ENCODE results near the gene SGO2.

The SGO2 gene

DNA sequence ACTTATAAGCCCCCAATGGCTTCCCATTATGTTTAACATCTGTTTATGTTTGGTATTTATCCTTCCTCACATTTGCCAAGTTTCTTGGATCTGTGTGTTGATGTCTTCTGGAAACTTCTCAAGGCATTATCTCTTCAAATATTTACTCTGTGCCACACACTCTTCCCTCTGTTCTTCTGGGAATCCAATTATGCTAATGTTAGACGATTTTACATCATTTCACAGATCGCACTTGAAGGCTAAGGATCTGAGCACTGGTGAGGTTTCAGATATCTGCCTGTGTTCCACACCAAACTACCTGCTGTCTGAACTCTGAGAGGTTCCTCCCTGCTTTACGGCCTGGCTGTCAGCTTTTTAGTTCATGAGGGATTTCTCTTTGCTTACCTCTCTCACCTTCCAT, 69.9 kb downstream of the SGO2 start:
- TF ChIP-seq, protein P1, sequence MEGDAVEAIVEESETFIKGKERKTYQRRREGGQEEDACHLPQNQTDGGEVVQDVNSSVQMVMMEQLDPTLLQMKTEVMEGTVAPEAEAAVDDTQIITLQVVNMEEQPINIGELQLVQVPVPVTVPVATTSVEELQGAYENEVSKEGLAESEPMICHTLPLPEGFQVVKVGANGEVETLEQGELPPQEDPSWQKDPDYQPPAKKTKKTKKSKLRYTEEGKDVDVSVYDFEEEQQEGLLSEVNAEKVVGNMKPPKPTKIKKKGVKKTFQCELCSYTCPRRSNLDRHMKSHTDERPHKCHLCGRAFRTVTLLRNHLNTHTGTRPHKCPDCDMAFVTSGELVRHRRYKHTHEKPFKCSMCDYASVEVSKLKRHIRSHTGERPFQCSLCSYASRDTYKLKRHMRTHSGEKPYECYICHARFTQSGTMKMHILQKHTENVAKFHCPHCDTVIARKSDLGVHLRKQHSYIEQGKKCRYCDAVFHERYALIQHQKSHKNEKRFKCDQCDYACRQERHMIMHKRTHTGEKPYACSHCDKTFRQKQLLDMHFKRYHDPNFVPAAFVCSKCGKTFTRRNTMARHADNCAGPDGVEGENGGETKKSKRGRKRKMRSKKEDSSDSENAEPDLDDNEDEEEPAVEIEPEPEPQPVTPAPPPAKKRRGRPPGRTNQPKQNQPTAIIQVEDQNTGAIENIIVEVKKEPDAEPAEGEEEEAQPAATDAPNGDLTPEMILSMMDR (IDR thresholded peaks at IDR 0.05), result no peak

DNA sequence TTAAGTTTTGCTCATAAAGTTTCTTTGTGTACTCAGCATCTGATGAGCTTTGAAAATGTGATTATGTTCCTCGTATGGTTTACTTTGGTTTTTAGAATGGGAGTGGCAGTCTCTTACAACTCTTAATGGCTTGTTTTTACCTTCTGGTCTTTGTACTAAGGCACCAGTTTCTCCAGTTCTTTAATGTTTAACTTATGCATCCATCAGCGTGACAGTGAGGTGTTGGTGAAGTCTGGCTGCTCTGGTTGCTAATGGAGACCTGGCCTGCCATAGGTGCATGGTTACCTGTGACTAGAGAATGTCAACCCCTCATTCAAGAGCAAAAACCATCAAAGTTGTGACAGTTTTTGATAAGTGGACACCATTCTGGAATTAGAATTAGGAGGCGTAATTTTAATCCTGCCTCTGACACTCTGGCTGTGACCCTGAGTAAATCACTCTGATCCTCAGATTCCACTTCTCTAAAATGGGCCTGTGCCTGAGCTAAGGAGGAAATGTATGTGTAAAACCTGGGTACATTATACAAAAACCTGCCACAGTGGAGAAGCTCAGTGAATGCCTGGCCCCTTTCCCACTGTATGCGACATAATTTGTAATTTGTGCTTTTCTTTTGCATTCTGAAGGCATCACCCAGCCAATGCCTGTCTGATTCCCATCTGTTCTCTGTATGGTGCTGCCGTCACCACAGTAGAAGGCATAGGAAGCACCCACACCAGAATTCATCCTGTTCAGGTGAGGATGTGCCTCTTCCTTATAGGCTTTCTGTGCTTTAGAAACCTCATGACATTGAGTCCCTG, 71.0 kb downstream of the SGO2 start:
- TF ChIP-seq, protein P1 (IDR thresholded peaks at IDR 0.05), result no peak

DNA sequence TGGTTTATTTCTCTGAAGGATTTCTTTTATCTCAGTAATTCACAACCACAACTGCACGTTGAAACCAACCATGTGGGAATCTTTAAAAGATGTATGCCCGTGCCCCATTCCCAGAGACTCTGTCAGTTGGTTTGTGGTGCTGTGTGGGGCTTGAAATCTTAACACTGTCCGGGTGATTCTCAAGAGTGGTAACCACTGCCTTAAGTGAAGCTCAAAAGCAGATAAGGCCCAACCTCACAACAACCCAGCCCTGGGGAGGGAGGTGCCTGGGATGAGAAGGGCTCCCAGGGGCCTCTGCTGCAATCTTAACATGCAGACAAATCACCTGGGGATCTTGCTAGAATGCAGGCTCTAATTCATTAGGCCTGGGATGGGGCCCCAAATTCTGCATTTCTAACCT, 73.2 kb downstream of the SGO2 start:
- TF ChIP-seq, protein P1 (IDR thresholded peaks at IDR 0.05), result no peak

DNA sequence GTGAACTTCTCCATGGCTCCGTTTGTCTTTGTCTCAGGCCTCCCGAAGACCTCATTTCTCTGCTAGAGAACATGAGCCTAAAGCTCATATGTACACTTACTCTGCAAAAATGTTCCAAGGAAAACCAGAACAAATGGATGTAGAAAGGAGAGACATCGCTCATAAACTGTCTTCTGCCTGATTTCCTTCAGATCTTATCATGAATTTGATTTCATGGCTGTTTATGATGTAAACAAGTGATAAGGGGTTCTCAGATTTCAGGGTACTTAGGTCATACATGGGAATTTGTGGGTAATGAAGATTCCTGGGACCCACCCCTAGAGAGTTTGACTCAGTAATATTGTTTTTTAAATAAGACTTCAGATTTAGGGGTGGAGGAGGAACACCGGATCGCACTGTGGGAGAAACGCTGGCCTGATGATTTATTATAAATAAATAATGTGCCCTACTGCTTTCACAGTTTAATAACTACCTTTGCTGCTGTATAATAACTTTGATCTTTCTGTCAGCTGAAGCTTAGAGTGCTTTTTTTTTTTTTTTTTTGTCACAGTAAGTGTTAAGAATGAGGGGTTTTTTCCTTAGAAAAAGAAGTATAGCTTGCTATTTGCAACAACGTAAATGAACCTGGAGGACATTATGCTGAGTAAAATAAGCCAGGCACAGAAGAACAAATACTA, 74.7 kb downstream of the SGO2 start:
- TF ChIP-seq, protein P1 (IDR thresholded peaks at IDR 0.05), result no peak

DNA sequence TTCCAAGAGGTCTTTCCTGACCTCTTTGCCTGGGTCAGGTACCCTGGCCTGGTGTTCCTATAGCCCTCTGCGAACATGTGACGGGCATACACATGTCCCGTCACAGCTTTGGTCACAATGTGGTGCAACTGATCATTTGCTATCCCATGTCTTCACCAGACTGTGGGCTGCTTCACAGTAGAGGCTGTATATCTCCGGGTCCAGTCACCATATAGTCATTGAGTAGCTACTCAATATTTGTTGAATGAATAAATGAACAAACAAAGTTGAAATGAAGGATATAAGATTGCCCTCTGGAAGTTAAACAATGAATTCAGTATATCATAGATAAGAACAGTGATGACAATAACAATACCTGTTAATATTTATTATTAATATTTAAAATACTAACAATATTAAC, 76.6 kb downstream of the SGO2 start:
- TF ChIP-seq, protein P1 (IDR thresholded peaks at IDR 0.05), result no peak

DNA sequence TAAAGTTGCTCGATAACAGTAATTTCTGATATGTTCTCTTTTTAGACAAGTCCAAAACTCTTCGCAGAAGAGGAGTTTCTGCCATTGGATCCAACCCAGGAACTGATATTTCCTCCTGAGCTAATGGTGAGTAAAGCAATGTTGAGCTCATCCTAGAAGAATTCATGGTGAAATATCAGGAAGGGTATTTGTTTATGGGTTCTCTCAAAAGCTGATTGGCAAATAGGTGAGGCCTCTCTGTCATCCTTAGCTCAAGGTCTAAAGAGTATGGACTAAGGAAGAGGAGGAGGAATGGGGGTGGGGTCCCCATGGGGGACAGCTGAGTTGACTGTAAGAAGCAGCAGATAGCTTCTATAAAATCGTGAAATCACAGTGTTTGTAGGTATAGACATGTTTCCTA, 78.0 kb downstream of the SGO2 start:
- TF ChIP-seq, protein P1 (IDR thresholded peaks at IDR 0.05), result no peak

DNA sequence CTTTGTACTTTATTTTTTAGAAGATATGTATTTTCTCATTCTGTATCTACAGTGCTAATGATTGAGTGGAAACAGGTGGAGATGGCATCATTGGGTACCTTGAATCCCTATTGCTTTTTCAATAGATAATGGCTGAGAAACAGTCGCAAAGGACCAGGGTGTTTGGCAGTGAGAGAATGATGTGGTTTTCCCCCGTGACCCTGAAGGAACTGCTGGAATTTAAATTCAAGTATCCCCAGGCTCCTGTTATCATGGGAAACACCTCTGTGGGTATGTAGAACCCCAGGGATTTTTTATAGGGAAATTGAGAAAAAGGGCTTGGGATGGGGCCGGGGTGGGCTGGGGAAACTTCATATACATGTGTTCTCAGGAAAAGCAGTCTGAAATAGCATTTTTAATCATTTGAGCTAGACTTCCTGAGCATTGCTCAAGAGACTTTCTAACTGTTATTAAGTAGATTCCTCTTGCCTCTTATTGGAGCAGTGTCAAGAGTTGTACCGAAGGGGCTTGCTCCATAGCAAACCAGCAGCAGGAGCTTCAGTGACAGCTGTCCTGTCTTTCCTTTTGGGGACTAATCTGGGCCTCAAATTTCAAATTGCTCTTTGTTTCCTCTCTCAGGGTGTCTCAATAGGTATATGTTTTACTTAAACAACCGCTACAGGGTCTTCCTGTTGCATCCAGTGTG, 78.7 kb downstream of the SGO2 start:
- TF ChIP-seq, protein P1 (IDR thresholded peaks at IDR 0.05), result no peak

Measured in LNCAP (cell line).